ENCODE results near the gene RNF207. TPM values are rescaled to one million over a fixed set of nuclear protein-coding genes. Genes with fewer than 3 reads are reported as not detected.

The RNF207 gene
- total RNA-seq, 1 experiment from 2014 or later = 95.4 TPM

DNA sequence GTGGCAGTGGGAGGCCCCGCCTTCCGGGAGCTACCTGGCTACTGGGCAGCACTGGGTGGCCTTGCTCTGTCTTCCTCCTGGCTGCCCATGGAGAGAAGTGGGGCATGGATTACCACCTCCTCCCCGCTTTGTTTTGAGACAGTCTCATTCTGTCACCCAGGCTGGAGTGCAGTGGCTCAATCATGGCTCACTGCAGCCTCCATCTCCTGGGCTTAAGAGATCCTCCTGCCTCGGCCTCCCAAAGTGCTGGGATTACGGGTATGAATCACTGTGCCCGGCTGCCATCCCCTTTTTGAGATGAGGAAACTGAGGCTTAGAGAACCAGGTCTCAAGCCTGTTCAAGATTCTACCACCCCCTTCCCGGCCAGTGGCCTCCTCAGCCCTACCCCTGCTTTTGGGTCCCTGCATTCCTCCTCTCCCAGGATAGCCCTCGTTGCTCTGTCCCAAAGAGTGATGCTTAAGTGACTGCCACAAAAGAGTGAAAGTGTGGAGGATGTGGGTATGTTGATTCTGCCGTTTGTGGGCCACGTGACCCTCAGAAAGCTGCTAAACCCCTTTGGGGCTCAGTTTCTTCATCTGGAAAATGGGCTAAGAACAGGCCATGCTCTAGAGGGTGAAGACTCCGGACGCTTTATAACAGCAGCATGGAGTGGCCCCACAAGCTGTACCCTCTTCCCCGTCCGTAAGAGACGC is 45.9 kb downstream of the RNF207 start:
- no peak for DNase-seq
- BruUV-seq (replicated peaks) = no TSS peak
- no peak overlapping the region for H3K27ac ChIP-seq (ENCODE audit: low read length)
- no peak overlapping the region for H3K9ac ChIP-seq (ENCODE audit: low read length)
- H3K27me3 ChIP-seq (ENCODE audit: low read length) = no peaks in the 10 kb centered on the region
- no peak overlapping the region for H3K4me2 ChIP-seq (ENCODE audit: low read length)
- ATAC-seq = no peak
- TF ChIP-seq CTCF (conservative IDR thresholded peaks at IDR 0.05; ENCODE audit: low read depth, low read length) = no peak
- H3K4me3 ChIP-seq (ENCODE audit: low read length) = no peak overlapping the region
- H4K20me1 ChIP-seq (ENCODE audit: low read length) = no peaks in the 10 kb centered on the region
- H3K36me3 ChIP-seq (ENCODE audit: low read depth, low read length) = peaks cover 6% of the 10 kb centered on the region; the same call in 1 of the 2 replicates
- H3K9me3 ChIP-seq (ENCODE audit: low read length) = no peaks in the 10 kb centered on the region
- no peaks in the 10 kb centered on the region for H3F3A ChIP-seq (ENCODE audit: low read length, unreplicated experiment)
- intact Hi-C loops (cut with micrococcal nuclease) = no loop called here
- CTCF ChIA-PET = no interaction called here
- H3K4me1 ChIP-seq (ENCODE audit: insufficient read depth, low read length) = peaks cover 8% of the 10 kb centered on the region
- H3K9me2 ChIP-seq (replicated peaks; ENCODE audit: low read length) = no peaks in the 10 kb centered on the region
- H2AFZ ChIP-seq (ENCODE audit: low read length) = no peak overlapping the region
- peaks cover 4% of the 10 kb centered on the region for H3K79me2 ChIP-seq (ENCODE audit: low read length)
- POLR2A ChIA-PET (ENCODE audit: unreplicated experiment) = no interaction called here

DNA sequence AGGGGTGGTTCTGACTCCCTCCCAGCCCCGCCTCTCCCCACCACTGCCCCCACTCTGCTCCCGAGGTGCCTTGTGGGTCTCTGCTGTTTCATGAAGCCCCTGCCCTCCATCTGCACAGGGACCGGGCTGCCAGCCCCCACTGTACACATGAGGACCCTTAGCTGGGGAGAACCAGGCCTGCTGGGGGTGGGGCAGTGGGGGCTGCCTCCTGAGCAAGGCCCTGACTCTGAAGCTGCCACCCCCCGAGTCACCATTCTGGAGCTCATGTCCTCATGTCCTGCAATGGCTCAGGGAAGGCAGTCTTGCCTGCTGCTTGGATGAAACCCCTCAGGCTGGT is 46.4 kb downstream of the RNF207 start:
- Histone ChIP-seq H3K4me3 (ENCODE audit: low read length) (no peak overlapping the region), H2AFZ (ENCODE audit: low read length) (no peak overlapping the region), H3K79me2 (ENCODE audit: low read length) (peaks cover 9% of the 10 kb centered on the region), H3K9ac (ENCODE audit: low read length) (no peak overlapping the region), H4K20me1 (ENCODE audit: low read length) (no peaks in the 10 kb centered on the region), H3K9me3 (ENCODE audit: low read length) (no peaks in the 10 kb centered on the region), H3K27ac (ENCODE audit: low read length) (no peak overlapping the region), H3K9me2 (replicated peaks; ENCODE audit: low read length) (no peaks in the 10 kb centered on the region), H3K36me3 (ENCODE audit: low read depth, low read length) (peaks cover 6% of the 10 kb centered on the region; the same call in 1 of the 2 replicates), H3K4me1 (ENCODE audit: insufficient read depth, low read length) (peaks cover 4% of the 10 kb centered on the region), H3F3A (ENCODE audit: low read length, unreplicated experiment) (no peaks in the 10 kb centered on the region), H3K4me2 (ENCODE audit: low read length) (no peak overlapping the region), H3K27me3 (ENCODE audit: low read length) (no peaks in the 10 kb centered on the region)
- ATAC-seq (no peak), DNase-seq (no peak)
- BruUV-seq (replicated peaks) = no TSS peak
- ChIA-PET POLR2A (ENCODE audit: unreplicated experiment) (no interaction called here), CTCF (no interaction called here)
- intact Hi-C loops (cut with micrococcal nuclease) = no loop called here
- TF ChIP-seq EZH2 (IDR thresholded peaks at IDR 0.05; ENCODE audit: low read length, unreplicated experiment) (no peak), CTCF (conservative IDR thresholded peaks at IDR 0.05; ENCODE audit: low read depth, low read length) (no peak), EZH2phosphoT487 (IDR thresholded peaks at IDR 0.05; ENCODE audit: borderline replicate concordance, low read length) (no peak)

DNA sequence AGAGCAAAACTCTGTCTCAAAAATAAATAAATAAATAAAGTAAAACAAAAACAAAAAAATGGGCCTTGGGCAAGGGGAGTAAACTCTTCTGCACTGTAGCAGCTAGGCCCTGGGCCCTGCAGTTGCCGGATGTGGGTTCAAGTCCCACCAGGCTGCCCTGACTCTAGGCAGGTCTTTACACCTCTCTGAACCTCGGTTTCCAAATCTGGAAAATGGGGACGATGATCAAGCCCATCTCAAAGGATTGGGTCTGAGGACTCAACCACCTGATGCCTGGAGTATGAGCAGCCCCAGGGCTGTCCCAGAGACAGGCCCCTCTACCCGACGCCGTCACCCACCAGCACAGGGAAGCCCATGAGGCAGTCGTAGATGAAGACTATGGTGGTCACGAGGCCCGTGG is 47.5 kb downstream of the RNF207 start:
- Histone ChIP-seq H3K27ac (ENCODE audit: low read length) (no peak overlapping the region), H3K79me2 (ENCODE audit: low read length) (peaks cover 18% of the 10 kb centered on the region), H3K36me3 (ENCODE audit: low read depth, low read length) (peaks cover 6% of the 10 kb centered on the region; the same call in 1 of the 2 replicates), H3K9ac (ENCODE audit: low read length) (no peak overlapping the region), H3K9me3 (ENCODE audit: low read length) (no peaks in the 10 kb centered on the region), H3K27me3 (ENCODE audit: low read length) (no peaks in the 10 kb centered on the region), H3K4me3 (ENCODE audit: low read length) (no peak overlapping the region), H2AFZ (ENCODE audit: low read length) (no peak overlapping the region), H3K4me1 (ENCODE audit: insufficient read depth, low read length) (0 out of 2 replicates have a peak, but pooled peaks cover 6% of the 10 kb centered on the region), H3F3A (ENCODE audit: low read length, unreplicated experiment) (no peaks in the 10 kb centered on the region), H4K20me1 (ENCODE audit: low read length) (peaks cover 3% of the 10 kb centered on the region; the same call in 1 of the 2 replicates), H3K9me2 (replicated peaks; ENCODE audit: low read length) (no peaks in the 10 kb centered on the region), H3K4me2 (ENCODE audit: low read length) (no peak overlapping the region)
- BruUV-seq (replicated peaks) = no TSS peak
- TF ChIP-seq EZH2 (IDR thresholded peaks at IDR 0.05; ENCODE audit: low read length, unreplicated experiment) (no peak), EZH2phosphoT487 (IDR thresholded peaks at IDR 0.05; ENCODE audit: borderline replicate concordance, low read length) (no peak), CTCF (conservative IDR thresholded peaks at IDR 0.05; ENCODE audit: low read depth, low read length) (no peak)
- ChIA-PET POLR2A (ENCODE audit: unreplicated experiment) (no interaction called here), CTCF (no interaction called here)
- DNase-seq = no peak
- ATAC-seq = no peak
- intact Hi-C loops (cut with micrococcal nuclease) = no loop called here

Measured in PC-3 (cell line).